NCI-H2107 (cell line): Measurements from ENCODE around the gene NT5E.
"Not testable (repeated sequence)": the region's sequence is repeated elsewhere in the genome, so short reads cannot be mapped to it uniquely, and the experiment has no call there.

Source experiments
- DNase-seq: peaks from one replicate; lab custom pipeline; 2025; lab: John Stamatoyannopoulos, UW

The NT5E gene

GRCh38 chr6:85493389-85493788, 43.5 kb downstream of the NT5E start:
- DNase-seq: no peak

DNA sequence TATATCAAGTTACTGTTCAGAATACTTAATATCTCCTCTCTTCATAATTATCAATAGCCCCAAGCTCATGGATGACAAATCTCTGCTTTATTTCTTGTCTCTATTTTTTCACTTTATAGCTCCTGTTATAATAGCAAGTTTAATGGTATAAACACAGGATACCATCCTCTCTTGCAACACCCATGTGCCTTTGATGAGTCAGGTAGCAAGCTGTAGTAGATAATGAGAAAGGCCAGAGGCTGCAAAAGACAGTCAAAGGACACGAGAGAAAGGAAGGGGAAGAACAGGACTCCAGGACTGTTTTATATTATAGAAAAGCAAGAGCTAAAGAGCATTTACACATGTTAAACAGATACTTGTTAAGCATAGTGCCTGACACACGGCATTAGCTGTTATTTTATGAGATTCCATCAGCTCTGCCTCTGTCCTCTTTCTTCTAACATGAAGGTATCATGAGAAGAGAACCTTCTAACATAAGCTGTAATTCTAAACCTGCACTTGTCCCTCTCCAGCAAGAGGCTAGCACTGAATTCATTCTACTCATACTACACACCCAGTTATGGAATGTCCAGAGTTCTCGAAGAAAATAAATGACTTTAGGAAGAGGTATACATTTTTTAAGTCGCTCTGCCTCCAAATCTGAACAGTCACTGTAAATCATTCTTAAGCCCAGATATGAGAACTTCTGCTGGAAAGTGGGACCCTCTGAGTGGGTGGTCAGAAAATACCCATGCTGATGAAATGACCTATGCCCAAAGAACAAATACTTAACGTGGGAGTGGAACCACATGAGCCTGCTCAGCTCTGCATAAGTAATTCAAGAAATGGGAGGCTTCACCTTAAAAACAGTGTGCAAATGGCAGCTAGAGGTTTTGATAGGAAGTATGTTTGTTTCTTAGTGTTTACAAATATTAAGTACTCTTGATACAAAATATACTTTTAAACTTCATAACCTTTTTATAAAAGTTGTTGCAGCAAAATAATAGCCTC, 45.0 kb downstream of the NT5E start:
- DNase-seq: no peak

GRCh38 chr6:85496009-85496579, 46.2 kb downstream of the NT5E start:
- DNase-seq: no peak

GRCh38 chr6:85496856-85497255, 47.0 kb downstream of the NT5E start:
- DNase-seq: no peak

DNA sequence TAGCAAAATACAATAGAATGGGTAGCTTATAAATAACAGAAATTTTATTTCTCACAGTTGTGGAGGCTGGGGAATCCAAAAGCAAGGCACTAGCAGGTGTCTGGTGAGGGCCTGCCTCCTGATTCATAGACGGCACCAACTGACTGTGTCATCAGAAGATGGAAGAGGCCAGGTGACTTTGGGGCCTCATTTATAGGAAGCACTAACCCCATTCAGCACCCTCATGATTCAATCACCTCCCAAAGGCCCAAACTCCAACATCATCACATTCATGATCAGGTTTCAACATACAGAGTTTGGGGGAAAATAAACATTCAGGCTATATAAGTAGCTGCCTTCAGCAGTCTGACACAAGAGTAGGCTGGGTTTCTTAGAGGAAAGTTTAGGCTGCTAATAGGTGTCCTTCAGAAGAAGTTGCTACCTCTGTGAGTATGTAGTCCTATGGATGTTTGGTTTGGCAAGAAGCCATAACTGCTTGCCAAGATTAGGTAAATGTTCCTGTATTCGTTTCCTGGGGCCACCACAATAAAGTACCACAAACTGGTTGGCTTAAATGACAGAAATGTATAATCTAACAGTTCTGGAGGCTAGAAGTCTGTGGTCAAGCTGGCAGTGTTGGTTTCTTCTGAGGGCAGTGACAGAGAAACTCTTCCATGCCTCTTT, 48.8 kb downstream of the NT5E start:
- no peak for DNase-seq

- no peak for DNase-seq
These were observed 56.7 kb downstream of the NT5E start for GRCh38 chr6:85506441-85507093.

GRCh38 chr6:85516168-85516567, 66.3 kb downstream of the NT5E start:
- DNase-seq: no peak

DNA sequence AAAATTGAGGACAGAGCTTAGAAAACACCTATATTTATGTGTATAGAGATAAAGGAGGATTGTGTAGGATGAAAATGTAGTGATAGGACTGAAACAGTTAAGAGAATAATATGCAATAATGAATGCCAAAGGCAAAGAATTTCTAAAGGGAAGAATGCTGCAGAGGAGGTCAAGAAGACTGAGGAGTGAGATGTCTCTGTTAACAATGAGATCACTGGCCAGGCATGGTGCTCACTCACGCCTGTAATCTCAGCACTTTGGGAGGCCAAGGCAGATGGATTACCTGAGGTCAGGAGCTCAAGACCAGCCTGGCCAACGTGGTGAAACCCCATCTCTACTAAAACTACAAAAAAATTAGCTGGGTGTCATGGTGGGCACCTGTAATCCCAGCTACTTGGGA, 74.4 kb downstream of the NT5E start:
- DNase-seq: not testable (repeated sequence)

DNA sequence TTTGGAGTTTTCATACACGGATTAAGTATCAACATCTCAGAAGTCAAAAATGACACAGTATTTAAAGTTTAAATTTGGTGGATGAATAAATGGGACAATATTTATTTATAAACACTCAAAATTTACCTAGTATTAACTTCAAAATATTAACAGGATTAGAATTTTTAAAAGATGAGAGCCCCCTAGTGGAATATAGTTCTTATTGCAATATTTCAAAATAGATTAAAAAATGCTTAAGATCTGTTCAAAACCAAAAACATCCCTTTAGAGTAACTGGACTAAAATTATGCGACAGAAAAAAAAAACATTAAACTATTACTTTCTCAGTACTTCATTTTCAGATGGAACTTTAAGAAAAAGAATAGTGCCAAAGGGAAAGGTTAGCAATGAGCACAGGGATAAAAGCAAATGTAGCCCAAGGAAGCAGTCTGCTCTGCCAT, 87.2 kb downstream of the NT5E start:
- DNase-seq: no peak

DNA sequence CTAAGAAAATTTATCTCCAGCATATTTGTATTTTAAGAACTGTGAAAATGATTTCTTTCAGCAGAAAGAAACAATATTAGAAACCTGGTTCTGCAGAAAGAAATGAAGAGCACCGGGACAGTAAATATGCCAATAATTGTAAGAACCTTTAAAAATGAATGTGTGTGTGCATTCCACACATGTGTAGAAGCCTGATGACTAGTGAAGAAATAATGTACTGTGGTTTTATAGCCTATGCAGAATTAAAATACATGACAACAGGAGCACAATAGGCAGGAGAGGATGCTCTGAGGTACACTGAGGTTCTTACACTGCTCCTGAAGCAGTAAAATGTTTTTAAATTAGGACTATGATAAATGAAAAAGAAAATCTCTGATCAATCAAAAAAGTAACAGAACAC, 94.9 kb downstream of the NT5E start:
- DNase-seq: no peak
